Left ventricle myocardium inferior (tissue), 1 donor: ENCODE measurements around the gene NBAS. TPM values are rescaled to one million over a fixed set of nuclear protein-coding genes. Genes with fewer than 3 reads are reported as not detected.

Experiments used
- DNase-seq: peaks from one replicate; pipeline ENCODE4 v3.0.0-alpha.2; 2020
- H3K27ac ChIP-seq: fragments of 200-600 bp; replicated peaks from 2 replicates; pipeline ENCODE4 v1.8.0; 2021
- H3K27me3 ChIP-seq: fragments of 200-600 bp; 2 replicates; pipeline ENCODE4 v1.8.0; 2021; ENCODE audit warnings: low read depth
- H3K36me3 ChIP-seq: fragments of 200-600 bp; 2 replicates; pipeline ENCODE4 v1.8.0; 2021
- H3K4me1 ChIP-seq: fragments of 200-600 bp; 2 replicates; pipeline ENCODE4 v1.8.0; 2021
- H3K4me3 ChIP-seq: fragments of 200-600 bp; 2 replicates; pipeline ENCODE4 v1.8.0; 2021; ENCODE audit warnings: mild to moderate bottlenecking, moderate library complexity
- H3K9me3 ChIP-seq: fragments of 200-600 bp; replicated peaks from 2 replicates; pipeline ENCODE4 v1.8.0; 2021
- CTCF ChIP-seq: fragments of 200-600 bp; IDR thresholded peaks from 2 replicates; pipeline ENCODE4 v1.8.0; 2021; ENCODE audit warnings: antibody characterized with exemption, mild to moderate bottlenecking, borderline replicate concordance
- intact Hi-C: fragments of 100-400 bp; cut with micrococcal nuclease; formaldehyde crosslinking; loops from one replicate; pipeline ENCODE4 v1.11.0; 2022
- total RNA-seq: library from RNA; stranded (reverse); fragmentation: NEBNext Ultra II Directional; extraction: Animal tissue kit (Norgen Biotek cat#: 25700); gene quantifications from one replicate; pipeline ENCODE4 v1.2.1, GENCODE V29; 2021
- donor health status: DM: no; HTN: yes; CAD: no; lungs with severe emphysema.

The NBAS gene
- total RNA-seq, 1 donor from 2014 or later, result 50.6 TPM

- no peak for TF ChIP-seq CTCF
- no peak for DNase-seq
- intact Hi-C loops, result no loop called here
These were observed 249.8 kb downstream of the NBAS start for GRCh38 chr2:15311201-15311907.

GRCh38 chr2:15307526-15307925, 253.6 kb downstream of the NBAS start:
- no peaks in the 10 kb centered on the region for H3K27me3 ChIP-seq
- intact Hi-C loops, result no loop called here
- no peak overlapping the region for H3K27ac ChIP-seq
- H3K4me1 ChIP-seq, result peaks cover 2% of the 10 kb centered on the region
- no peak overlapping the region for H3K4me3 ChIP-seq
- H3K9me3 ChIP-seq, result no peaks in the 10 kb centered on the region
- peaks cover 52% of the 10 kb centered on the region for H3K36me3 ChIP-seq
- DNase-seq, result no peak
- no peak for TF ChIP-seq CTCF

More at GRCh38 chr2:15311201-15311907, 249.8 kb downstream of the NBAS start:
- Histone ChIP-seq H3K36me3 (peaks cover 21% of the 10 kb centered on the region), H3K4me3 (no peak overlapping the region), H3K27ac (no peak overlapping the region), H3K4me1 (no peaks in the 10 kb centered on the region), H3K9me3 (no peaks in the 10 kb centered on the region), H3K27me3 (no peaks in the 10 kb centered on the region)

- TF ChIP-seq CTCF, result no peak
- Histone ChIP-seq H3K4me3 (no peak overlapping the region), H3K9me3 (no peaks in the 10 kb centered on the region), H3K27me3 (no peaks in the 10 kb centered on the region), H3K4me1 (peaks cover 10% of the 10 kb centered on the region), H3K36me3 (peaks cover 59% of the 10 kb centered on the region), H3K27ac (no peak overlapping the region)
- intact Hi-C loops, result no loop called here
- no peak for DNase-seq
These were observed 254.4 kb downstream of the NBAS start for GRCh38 chr2:15306706-15307105.

- no peak for DNase-seq
- peaks cover 75% of the 10 kb centered on the region for H3K36me3 ChIP-seq
These were observed 257.3 kb downstream of the NBAS start for GRCh38 chr2:15303874-15304273.

GRCh38 chr2:15302154-15302553, 259.0 kb downstream of the NBAS start:
- intact Hi-C loops, result no loop called here
- DNase-seq, result no peak
- peaks cover 73% of the 10 kb centered on the region for H3K36me3 ChIP-seq
- H3K27me3 ChIP-seq, result no peaks in the 10 kb centered on the region
- no peak for TF ChIP-seq CTCF
- H3K4me1 ChIP-seq, result peaks cover 10% of the 10 kb centered on the region
- H3K9me3 ChIP-seq, result no peaks in the 10 kb centered on the region
- no peak overlapping the region for H3K4me3 ChIP-seq
- H3K27ac ChIP-seq, result no peak overlapping the region

More at GRCh38 chr2:15303874-15304273, 257.3 kb downstream of the NBAS start:
- intact Hi-C loops, result no loop called here
- Histone ChIP-seq H3K4me1 (peaks cover 10% of the 10 kb centered on the region), H3K4me3 (no peak overlapping the region), H3K9me3 (no peaks in the 10 kb centered on the region), H3K27me3 (no peaks in the 10 kb centered on the region), H3K27ac (no peak overlapping the region)
- TF ChIP-seq CTCF, result no peak
